HG03439 (cell line): ENCODE data around the gene TNFAIP2.

Experiments used
- ATAC-seq: cut with Tn5 transposase; IDR thresholded peaks from one replicate; pipeline ENCODE4 v1.9.1; 2021; ENCODE audit warnings: mild to moderate bottlenecking, moderate library complexity; ENCODE audit not compliant: unreplicated experiment

TNFAIP2 gene

DNA sequence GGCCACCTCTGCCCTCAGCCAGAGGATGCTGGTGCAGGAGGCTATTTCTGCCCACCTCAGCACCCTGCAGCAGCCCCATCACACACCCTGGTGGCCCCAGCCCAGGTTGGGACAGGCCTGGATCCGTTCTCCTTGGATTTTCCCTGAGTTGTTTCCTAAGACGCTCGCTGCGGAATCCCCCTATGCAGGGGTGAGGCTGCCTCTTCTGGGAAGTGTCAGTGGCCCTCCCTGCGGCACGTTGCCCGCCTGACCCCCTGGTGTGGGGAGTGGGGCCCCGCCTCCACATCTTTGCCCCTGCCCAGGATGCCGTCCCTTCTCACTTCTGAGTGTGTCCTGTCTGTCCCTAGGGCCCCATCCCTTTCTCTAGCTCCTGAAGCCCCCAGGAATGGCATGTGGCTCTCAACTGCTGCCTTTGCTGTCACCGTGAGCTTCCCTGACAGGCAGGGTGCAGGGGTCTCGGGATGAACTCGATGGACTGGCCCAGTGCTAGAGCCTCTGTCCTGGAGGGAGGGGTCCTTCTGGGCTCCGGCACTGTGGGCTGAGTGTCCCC is 29.3 kb upstream of the TNFAIP2 start:
- no peak for ATAC-seq

DNA sequence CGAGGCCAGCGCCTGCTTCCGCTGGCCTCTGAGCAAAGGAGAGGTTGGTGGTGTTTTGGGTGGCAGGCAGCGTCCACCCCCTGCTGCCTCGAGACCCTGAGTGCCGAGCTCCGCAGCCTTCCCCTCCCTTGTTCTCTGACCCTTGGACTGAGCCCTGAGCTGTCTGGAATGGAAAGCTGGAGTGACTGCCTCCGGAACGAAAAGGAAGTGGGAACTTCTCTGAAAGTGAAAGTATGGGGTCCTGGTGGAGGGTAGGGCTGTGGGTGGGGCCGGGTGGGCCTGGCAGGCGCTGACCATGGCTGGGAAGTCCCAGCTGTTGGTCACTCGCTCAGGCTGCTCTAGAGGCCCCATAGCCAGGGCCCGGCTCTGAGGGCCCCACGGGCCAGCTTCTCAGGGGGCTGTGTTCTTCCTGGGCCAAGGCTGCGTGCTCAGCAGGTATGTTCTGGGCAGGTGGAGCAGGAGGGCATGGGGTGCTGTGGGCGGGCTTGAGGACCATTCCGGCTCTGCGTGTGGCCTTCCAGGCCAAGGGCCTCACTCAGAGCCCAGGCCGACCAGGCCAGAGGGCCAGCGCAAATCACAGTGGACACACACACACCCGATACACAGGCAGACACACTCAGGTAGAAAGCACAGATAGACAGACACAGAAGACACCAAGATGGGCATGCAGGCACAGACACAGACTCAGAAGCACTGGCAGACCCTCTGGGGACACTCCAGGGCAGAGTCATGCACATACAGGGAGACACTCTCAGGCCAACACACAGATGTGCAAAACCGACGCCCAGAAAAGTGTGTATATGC is 28.7 kb upstream of the TNFAIP2 start, which contains the start of gene EXOC3L4:
Gene EXOC3L4, plus strand, starts transcription at position 320 of the 804 bp plus-strand sequence. CDS start 5,495 bp downstream, outside the sequence.
- no peak for ATAC-seq

DNA sequence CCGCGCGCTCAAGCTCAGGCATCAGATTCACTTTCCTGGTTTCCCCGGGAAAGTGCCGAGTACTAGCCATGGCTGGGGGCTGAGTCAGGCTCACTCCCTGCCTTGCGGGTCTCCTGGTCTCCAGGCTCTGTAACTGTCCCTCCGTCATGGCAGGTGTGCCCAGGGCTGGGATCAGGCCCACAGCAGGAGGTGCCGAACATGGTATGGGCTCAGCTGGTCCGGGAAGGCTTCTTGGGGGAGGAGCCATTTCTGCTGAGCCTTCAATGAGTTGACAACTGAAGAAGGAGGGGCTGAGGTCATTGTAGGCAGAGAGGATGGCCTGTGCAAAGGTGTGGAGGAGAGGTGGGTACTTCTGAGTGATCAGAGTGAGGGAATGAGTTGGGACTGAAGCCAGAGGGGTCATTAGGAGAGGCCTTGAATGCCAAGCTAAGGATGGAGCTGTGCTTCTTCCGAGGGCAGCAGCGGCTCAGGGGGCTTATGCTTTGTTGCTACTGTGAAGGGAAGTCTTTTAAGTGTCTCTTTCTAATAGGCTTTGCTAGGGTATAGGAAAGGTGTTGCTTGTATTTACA is 28.0 kb upstream of the TNFAIP2 start:
- no peak for ATAC-seq

DNA sequence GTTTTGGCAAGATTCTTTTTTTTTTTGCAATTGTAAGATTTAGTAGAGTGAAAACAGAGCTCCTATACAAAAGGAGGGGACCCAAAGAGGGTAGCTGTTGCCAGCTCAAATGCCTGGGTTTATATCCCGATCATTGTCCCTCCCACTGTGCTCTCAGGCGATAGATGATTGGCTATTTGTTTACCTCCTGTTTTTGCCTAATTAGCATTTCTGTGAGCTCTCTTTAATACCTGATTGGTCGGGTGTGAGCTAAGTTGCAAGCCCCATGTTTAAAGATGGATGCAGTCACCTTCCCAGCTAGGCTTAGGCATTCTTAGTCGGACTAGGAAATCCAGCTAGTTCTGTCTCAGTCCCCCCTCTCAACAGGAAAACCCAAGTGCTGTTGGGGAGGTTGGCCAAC is 26.9 kb upstream of the TNFAIP2 start:
- ATAC-seq: no peak

DNA sequence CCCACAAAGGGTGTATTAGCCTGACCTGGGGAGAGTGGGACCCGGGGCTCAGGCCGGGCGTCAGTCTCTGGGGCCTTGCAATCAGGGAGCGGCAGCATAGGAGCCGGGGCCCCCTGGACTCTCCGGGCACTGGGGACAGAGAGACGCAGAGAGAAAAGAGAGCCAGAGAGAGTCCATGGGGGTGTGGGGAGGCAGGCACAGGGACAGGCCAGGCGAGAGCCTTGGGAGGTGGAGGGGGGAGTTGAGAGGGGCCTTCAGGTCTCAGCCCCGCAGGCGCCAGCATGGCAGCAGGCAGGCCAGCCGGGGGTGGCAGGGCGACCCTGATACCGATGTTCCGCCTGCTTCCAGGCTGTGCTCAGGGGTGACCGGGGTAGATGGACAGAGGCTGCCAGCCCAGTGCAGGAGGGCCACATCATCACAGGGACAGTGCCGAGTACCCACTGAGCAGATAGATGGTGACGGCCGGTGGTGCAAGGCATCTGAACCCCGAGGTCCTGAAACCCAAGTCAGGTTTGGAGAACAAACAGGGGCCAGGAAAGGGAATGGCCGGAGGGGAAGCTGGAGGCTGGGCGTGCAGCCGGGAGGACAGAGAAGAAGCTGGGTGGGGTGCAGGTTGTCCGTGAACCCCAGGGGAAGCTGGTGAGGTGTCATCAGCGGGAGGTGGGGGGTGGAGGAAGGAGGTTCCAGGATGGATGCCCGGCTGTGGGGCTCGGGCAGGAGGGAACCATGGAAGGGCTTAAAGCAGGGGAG is 25.8 kb upstream of the TNFAIP2 start:
- ATAC-seq: no peak

DNA sequence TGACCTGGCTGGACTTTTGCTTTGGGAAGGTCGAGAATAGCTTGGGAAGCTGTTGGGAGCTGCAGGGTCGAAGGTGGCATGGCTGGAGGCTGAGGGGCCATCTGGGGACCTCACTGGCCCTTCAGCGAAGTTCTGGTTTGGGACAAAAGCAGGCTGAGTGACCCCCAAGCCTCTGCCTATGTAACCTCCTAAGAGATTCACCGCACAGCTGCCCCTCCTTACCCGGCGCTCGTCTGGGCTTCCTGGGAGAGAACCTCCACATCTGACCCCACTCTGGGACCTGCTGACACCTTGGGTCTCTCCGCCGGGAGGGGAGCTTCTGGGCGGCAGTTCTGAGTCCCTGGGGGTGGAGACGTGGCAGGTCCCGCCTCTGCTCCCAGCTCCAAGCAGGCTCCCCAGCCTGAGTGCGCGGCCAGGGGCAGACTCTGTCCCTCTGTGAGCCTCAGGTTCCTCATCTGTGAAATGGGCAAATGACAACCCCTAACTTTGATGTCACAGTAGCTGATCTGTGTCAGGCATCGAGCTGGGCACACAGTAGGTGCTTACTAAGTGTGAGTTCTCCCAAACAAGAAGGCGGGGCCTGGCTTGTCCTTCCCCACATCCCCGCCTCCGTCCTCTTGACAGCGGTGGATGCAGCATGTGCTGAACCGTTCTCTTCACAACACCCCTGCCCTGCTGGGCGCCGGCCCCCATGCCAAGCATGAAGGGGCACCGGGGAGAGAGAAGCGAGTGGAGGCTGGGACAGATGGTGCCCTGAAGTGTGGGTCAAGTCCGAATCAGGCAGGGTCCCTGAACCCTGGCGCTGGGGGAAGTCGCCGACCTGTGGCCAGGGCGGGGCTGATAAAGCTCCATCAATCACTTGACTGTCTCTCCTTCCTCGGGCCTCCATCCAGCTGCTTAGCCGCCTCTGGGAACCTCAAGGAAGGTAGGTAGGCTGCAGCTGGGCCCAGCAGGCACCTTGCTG is 25.0 kb upstream of the TNFAIP2 start:
- no peak for ATAC-seq

DNA sequence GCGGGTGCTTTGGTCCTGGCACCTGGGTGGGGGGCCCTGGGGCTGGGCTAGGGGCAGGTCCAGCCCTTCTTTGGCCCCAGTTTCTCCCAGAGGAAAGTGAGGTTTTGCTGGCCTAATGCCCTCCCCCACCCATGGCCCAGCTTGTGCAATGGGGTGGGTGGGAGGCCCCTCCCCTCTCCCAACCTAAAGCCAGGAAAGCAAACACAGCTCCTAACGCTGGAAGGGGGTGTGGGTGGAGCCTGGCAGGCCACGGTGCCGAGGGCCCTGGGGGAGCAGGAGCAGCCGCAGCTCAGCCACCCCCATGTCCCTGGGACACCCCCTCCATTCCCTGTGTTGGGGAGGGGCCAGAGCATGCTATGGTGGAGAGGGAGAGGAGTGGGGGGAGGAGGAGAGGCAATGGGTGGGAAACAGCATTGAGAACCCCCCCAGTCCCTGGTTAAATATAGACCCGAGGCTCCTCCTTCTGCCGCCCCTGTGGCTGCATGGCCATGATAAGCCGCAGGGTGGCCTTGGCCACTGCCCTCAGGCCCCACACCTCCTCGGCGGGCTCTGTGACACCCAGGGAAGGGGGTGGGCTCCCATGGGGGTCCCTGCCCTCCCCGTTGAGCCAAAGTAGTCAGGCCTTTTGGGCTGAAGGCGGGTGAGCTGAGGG is 24.1 kb upstream of the TNFAIP2 start:
- ATAC-seq: no peak

DNA sequence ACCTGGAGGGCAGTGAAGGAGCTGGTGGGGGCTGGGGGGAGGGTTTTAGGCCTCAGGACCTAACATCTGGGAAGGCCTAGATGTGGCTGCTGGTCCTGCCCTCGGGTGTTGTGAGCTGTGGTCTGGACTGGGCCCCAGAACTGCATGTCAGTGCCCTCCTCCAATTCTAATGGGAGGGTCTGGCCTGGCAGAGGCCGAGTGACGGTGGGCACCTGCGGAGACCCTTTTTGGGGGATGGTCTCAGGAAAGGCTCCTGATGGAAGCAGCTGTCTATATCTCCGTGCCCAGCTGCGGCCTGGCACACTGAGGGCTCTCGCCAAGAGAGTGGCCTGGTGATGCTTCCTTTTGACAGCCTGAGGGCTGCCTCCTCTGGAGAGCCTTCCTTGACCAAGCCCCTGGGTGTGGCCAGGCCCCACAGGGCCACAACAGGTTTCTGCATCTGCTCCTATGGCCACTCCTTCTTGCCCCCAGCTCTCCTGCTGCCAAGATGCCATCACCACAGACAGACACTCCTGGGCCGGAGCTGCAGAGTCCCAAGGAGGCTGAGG is 23.5 kb upstream of the TNFAIP2 start:
- no peak for ATAC-seq

DNA sequence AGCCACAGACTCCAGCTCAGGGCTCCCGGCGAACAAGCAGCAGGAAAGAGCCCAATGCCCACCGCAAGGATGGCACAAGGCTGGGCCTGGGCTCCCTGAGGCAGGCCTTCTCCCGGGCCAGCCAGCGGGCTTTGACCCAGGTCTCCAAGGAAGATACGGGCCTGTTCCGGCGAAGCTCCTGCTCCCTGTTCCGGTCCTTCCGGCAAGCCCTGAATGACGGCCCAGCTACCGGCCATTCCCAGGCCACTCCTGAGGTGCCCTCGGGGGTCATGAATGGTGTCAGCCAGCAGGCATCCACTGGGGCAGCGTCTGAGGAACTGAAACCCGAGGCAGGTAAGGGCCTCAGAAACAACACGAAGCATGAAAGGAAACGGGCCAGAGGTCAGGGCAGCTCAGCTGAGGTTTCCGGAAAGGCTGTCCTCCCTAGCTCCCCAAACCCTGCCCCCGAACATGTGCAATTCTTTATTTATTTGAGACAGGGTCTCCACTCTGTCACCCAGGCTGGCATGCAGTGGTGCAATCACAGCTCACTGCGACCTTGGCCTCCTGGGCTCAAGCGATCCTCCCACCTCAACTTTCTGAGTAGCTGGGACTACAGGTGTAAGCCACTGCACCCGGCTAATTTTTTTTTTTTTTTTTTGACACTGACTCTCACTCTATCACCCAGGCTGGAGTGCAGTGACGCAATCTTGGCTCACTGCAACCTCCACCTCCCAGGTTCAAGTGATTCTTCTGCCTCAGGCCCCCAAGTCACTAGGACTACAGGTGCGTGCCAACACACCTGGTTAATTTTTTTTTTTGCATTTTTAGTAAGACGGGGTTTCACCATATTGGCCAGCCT is 22.8 kb upstream of the TNFAIP2 start:
- peak; percentile 54 for ATAC-seq

DNA sequence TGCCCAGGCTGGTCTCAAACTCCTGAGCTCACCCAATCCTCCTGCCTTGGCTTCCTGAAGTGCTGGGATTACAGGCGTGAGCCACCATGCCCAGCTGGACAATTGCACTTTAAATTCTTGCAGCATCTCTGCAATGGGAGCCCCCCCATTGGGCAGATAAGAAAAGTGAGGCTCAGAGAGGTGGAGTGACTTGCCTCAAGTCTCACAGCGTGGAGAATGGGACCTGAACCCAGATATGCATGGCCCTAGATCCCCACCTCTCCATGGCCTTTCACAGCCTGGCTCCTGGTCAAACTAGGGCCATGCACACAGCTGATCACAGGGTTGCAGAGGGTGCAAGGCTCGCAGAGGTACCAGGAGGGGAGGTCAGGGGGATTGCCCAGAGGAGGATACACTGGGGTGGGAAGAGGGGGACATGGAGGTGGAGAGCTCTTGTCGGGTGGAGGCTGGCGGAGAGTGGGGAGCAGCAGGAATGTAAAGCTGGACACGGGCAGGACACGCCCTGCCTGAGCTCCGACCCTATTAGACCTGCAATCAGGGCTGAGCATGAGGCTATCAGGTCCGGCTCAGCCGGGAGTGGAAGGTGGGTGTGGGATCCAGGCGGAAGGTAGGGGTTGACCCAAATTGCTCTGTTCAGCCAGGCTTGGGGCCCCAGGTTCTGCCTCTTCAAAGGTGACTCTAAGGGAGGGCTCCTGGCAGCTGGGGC is 21.9 kb upstream of the TNFAIP2 start:
- ATAC-seq: no peak

DNA sequence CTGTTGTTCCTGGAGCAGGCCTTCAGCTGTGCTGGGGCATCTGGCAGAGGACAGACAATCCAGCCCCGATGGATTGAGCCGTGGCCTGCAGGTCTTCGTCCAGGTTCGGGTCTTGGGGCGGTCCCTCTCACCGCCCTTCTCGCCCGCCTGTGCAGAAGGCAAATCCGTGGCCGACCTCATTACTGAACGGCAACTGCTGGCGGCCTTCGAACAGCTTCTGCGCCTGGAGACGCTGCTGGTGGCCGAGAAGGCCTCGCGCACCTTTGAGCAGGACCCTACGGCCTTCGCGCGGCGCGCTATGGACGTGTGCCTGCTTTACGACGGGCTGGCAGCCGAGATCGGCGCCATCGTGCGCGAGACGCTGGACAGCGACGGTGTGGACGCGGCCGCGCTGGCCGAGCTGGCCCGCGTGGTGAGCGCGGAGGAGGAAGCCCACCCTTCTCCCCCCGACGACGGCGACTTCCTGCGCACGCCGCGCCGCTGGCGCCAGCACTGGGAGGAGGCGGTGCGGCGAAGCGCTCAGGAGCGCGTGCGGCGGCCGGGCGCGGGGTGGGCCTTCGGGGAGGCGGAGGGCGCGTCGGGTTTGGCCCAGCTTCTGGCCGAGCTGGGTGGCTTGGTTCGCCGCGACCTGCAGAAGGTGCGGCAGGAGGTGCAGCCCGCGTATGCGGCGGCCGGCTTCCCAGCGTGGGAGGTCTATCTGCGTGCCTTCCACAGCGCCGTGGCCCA is 21.1 kb upstream of the TNFAIP2 start:
- ATAC-seq: no peak

DNA sequence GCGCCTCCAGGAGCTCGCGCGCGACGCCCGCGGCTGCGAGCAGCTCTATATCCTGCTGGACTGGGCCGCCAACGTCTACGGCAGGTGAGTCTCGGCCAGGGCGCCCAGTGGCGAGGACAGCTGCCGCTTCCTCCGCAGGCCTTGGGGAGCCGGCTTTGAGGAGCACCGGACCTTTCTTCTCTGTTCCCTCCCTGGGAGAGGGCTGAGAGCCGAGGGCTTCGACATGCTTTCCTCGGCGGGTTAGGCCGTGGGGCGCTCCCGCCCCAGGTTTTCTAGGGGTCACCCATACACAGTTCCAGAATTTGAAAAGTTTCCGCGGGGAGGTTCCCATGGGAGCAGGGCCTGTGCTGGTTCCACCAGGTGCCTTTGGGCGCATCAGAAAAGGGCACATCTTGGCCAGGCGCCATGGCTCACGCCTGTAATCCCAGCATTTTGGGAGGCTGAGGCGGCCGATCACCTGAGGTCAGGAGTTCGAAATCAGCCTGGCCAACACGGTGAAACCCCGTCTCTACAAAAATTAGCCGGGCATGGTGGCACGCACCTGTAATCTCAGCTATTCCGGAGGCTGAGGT is 20.5 kb upstream of the TNFAIP2 start:
- no peak for ATAC-seq

DNA sequence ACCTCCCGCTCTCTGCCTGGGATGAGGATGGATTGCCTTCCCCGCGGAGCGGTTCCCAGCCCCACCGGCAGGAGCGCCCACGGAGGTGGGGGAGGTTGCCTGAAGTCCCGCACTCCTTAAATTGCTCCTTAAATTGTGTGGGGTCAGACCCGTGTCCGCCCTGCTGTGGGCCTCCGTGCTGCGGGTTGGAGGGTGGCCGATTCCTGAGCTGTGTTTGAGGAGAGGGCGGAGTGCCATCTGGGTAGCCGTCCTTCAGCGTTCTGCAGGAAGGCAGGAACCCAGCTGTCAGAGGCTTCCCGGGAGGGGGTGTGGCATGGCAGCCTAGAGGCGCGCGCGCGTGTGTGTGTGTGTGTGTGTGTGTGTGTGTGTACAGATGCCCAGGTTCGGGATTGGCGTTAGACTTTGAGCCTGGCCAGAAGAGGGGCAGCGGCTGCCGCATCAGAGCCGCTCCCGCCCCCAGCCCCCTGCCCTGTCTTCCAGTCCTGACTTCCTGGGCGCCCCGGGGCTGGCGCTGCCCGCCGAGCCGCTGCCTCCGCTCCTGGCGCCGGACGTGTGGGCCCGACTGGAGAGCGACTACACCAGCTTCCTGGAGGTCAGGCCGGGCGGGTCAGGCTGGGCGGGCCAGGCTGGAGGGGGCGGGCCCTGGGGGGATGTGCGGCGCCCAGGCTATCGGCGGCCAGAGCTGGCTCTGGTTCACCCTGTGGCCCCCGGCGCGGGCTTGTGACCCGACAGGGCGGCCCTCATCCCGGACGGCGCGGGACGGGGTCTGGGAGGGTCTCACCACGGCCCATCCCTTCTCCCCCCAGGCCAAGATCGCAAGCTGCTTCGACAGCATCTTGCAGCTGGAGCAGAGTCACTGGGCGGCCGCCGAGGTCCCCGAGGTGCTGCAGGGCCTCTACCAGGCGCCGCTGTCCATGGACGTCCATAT is 19.5 kb upstream of the TNFAIP2 start:
- no peak for ATAC-seq

DNA sequence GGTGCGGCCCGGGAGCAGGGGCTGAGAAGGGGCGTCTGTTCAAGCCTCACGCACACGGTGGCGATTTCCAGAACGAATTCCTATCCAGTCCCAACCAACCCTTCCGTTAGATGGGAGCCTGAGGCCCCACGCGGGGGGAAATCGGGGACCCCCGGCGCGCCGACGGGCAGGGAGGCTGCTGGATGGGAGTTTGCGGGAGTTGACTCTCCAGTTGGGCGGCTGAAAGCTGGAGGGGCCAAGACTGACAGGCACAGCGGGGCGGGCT is 18.9 kb upstream of the TNFAIP2 start:
- ATAC-seq: no peak

DNA sequence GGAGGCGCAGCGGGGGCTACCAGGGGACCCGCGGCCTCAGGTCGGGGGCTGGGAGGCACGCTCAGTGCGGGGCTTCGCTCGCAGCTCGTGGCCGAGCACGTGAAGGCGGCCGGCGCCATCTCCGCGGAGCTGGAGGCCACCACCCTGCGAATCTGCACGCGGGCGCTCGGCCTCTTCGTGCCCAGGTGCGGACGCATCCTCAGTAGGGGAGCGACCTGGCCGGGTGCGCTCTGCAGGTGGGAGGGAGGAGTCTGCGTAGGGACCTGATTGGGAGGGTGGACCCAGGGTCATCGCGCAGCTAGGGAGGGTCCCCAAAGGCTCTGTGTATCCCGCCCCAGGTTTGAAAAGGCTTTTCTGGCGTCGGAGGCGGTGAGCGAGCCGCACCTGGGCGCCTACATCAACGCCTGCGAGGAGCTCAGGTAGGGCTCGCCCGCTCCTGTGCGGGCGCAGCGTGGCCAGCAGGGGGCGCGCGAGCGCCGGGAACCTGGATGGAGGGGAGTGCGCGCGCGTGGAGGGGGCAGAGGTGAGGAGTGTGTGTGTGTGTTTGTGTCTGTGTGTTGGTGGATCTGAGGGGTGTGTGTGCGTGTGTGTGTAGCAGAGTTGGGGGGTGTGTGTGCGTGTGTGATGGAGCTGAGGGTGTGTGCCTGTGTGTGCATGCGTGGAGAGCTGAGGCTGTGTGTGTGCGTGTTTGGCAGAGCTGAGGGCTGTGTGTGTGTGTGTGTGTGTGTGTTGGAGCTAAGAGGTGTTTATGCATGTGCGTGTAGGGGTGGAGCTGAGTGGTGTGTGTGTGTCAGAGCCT is 18.4 kb upstream of the TNFAIP2 start:
- ATAC-seq: no peak
